Stimulated activated CD4-positive, alpha-beta T cell treated with anti-CD3 and anti-CD28 coated beads, Interleukin-2, amount 100 ng/mL, for 4 hours (primary cell): ENCODE measurements around the gene CCDC97.

Source experiments
- DNase-seq: peaks from one replicate; pipeline ENCODE4 v3.0.0-alpha.2; 2020; ENCODE audit warnings: low read depth

Gene CCDC97

GRCh38 chr19:41320185-41320518 is 10.2 kb downstream of the CCDC97 start:
- no peak for DNase-seq

GRCh38 chr19:41320568-41320967 is 10.6 kb downstream of the CCDC97 start:
- no peak for DNase-seq

GRCh38 chr19:41321204-41321599 is 11.2 kb downstream of the CCDC97 start:
- DNase-seq: no peak

- DNase-seq: no peak
Measured at GRCh38 chr19:41321600-41322270, 11.8 kb downstream of the CCDC97 start.

- no peak for DNase-seq
Measured at GRCh38 chr19:41322451-41322850, 12.5 kb downstream of the CCDC97 start.

GRCh38 chr19:41323023-41323422 is 13.1 kb downstream of the CCDC97 start:
- DNase-seq: no peak

GRCh38 chr19:41323430-41324125 is 13.6 kb downstream of the CCDC97 start:
- no peak for DNase-seq

- DNase-seq: no peak
Measured at GRCh38 chr19:41324231-41324702, 14.3 kb downstream of the CCDC97 start.

GRCh38 chr19:41324921-41325639 is 15.1 kb downstream of the CCDC97 start:
- no peak for DNase-seq

GRCh38 chr19:41325640-41325946 is 15.6 kb downstream of the CCDC97 start:
- DNase-seq: no peak

GRCh38 chr19:41325947-41326706 is 16.2 kb downstream of the CCDC97 start:
- no peak for DNase-seq

- no peak for DNase-seq
Measured at GRCh38 chr19:41327076-41327575, 17.2 kb downstream of the CCDC97 start.

- peak; percentile 81 for DNase-seq
Measured at GRCh38 chr19:41327576-41328156, 17.7 kb downstream of the CCDC97 start.

- peak; percentile 43 for DNase-seq
Measured at GRCh38 chr19:41328157-41328841, 18.3 kb downstream of the CCDC97 start.

GRCh38 chr19:41328842-41329225 is 18.9 kb downstream of the CCDC97 start:
- DNase-seq: no peak

- DNase-seq: no peak
Measured at GRCh38 chr19:41330481-41330880, 20.5 kb downstream of the CCDC97 start.

GRCh38 chr19:41330946-41331678 is 21.1 kb downstream of the CCDC97 start:
- no peak for DNase-seq

- no peak for DNase-seq
Measured at GRCh38 chr19:41332000-41332399, 22.0 kb downstream of the CCDC97 start.

- DNase-seq: no peak
Measured at GRCh38 chr19:41332468-41332867, 22.5 kb downstream of the CCDC97 start.

GRCh38 chr19:41334793-41335192 is 24.8 kb downstream of the CCDC97 start:
- no peak for DNase-seq

GRCh38 chr19:41335467-41335866 is 25.5 kb downstream of the CCDC97 start:
- DNase-seq: no peak
